HCT116 (cell line): ENCODE results near the gene SMCO1. TPM values are rescaled to one million over a fixed set of nuclear protein-coding genes. Genes with fewer than 3 reads are reported as not detected.

Experiments used
- ATAC-seq: fragments of 200-7000 bp; cut with Tn5 transposase; 2 replicates; pipeline ENCODE4 v1.9.1; 2020; ENCODE audit warnings: mild to moderate bottlenecking, moderate library complexity
- BruUV-seq: library from RNA; stranded (reverse); fragments of 400-500 nt; replicated peaks from 2 replicates; lab custom pipeline; 2021; lab: Mats Ljungman, UMichigan
- CTCF ChIA-PET: fragments of 300-600 bp; sonication (Branson Sonifier 250); formaldehyde crosslinking; loops from one replicate; lab custom pipeline; 2021; ENCODE audit warnings: antibody characterized with exemption; lab: Charles Lee
- POLR2A ChIA-PET: fragments of 300-600, 350-600 bp; sonication (Branson Sonifier 250); formaldehyde crosslinking; loops from one replicate; lab custom pipeline; 2021; ENCODE audit warnings: antibody characterized with exemption; lab: Charles Lee
- RAD21 ChIA-PET, 2 experiments: fragments of 300-600 bp; sonication (Branson Sonifier 250); formaldehyde crosslinking; loops; one replicate each; lab custom pipeline; 2023; ENCODE audit warnings: low total read pairs in 2 of 2; ENCODE audit not compliant: uncharacterized antibody in 2 of 2, unreplicated experiment in 2 of 2, low non-redundant PET in 1 of 2; lab: Charles Lee
- DNase-seq: peaks from one replicate; pipeline ENCODE4 v3.0.0-alpha.2; 2010; ENCODE audit warnings: low read depth, low spot score
- H2AFZ ChIP-seq: fragments of 200-600 bp; shearing (Covaris generic), sonication (generic); 2 replicates; pipeline ENCODE4 v1.6.1; 2017; ENCODE audit warnings: low read depth, mixed run types, mixed read lengths, antibody characterized with exemption, low read length; ENCODE audit not compliant: poor library complexity, severe bottlenecking
- H3K27ac ChIP-seq: 2 replicates; pipeline ENCODE4 v1.5.1; 2012; ENCODE audit warnings: low read depth, low read length
- H3K27me3 ChIP-seq: fragments of 200-600 bp; sonication (generic); 2 replicates; pipeline ENCODE4 v1.6.1; 2016; ENCODE audit warnings: mixed run types, low read length, mixed read lengths; ENCODE audit not compliant: insufficient read depth
- H3K36me3 ChIP-seq, 2 experiments: fragments of 200-500 bp in 1 of 2; fragments of 200-600 bp in 1 of 2; sonication (Bioruptor generic) in 1 of 2; sonication (generic) in 1 of 2; 2 replicates each; pipeline versions ENCODE4 v1.5.1 to v1.6.1; 2014 to 2016; ENCODE audit warnings: low read length in 2 of 2, inconsistent platforms in 1 of 2, mixed read lengths in 1 of 2, mixed run types in 1 of 2; ENCODE audit not compliant: insufficient read depth in 2 of 2, control insufficient read depth in 1 of 2
- H3K4me1 ChIP-seq, 2 experiments: fragments of 200-600 bp in 1 of 2; sonication (generic) in 1 of 2; 2 replicates each; pipeline versions ENCODE4 v1.5.1 to v1.6.1; 2012 to 2017; ENCODE audit warnings: low read length in 2 of 2, inconsistent platforms in 1 of 2, mild to moderate bottlenecking in 1 of 2, mixed read lengths in 1 of 2, mixed run types in 1 of 2, moderate library complexity in 1 of 2; ENCODE audit not compliant: insufficient read depth in 2 of 2, control insufficient read depth in 1 of 2
- H3K4me2 ChIP-seq: fragments of 200-600 bp; sonication (generic); 2 replicates; pipeline ENCODE4 v1.6.1; 2017; ENCODE audit warnings: mixed run types, low read length, mixed read lengths
- H3K4me3 ChIP-seq, 2 experiments: fragments of 200-600 bp in 1 of 2; sonication (generic) in 1 of 2; replicated peaks in 1 of 2; 2 replicates each; pipeline ENCODE4 v1.5.1; 2011 to 2016; ENCODE audit warnings: low read length in 2 of 2, control low read depth in 1 of 2, low read depth in 1 of 2, mild to moderate bottlenecking in 1 of 2, mixed read lengths in 1 of 2, mixed run types in 1 of 2
- H3K79me2 ChIP-seq: fragments of 200-600 bp; sonication (generic); 2 replicates; pipeline ENCODE4 v1.6.1; 2017; ENCODE audit warnings: mild to moderate bottlenecking, mixed run types, low read length, moderate library complexity, mixed read lengths; ENCODE audit not compliant: insufficient read depth
- H3K9ac ChIP-seq: fragments of 200-600 bp; sonication (generic); 2 replicates; pipeline ENCODE4 v1.6.1; 2016; ENCODE audit warnings: low read length, mixed read lengths
- H3K9me2 ChIP-seq: fragments of 200-600 bp; sonication (generic), shearing (Covaris generic); 2 replicates; pipeline ENCODE4 v1.6.1; 2017; ENCODE audit warnings: mixed run types, mild to moderate bottlenecking, moderate library complexity; ENCODE audit not compliant: insufficient read depth
- H3K9me3 ChIP-seq, 2 experiments: fragments of 200-500 bp in 1 of 2; fragments of 200-600 bp in 1 of 2; sonication (Bioruptor generic) in 1 of 2; sonication (generic) in 1 of 2; 2 replicates each; pipeline ENCODE4 v1.6.1; 2014 to 2017; ENCODE audit warnings: low read length in 2 of 2, mixed read lengths in 2 of 2, inconsistent platforms in 1 of 2, low read depth in 1 of 2, mild to moderate bottlenecking in 1 of 2, mixed run types in 1 of 2, moderate library complexity in 1 of 2; ENCODE audit not compliant: control insufficient read depth in 1 of 2, insufficient read depth in 1 of 2
- H4K20me1 ChIP-seq: fragments of 200-600 bp; sonication (generic), shearing (Covaris generic); 2 replicates; pipeline ENCODE4 v1.6.1; 2017; ENCODE audit warnings: mixed run types, mild to moderate bottlenecking, moderate library complexity; ENCODE audit not compliant: insufficient read depth
- ATF3 ChIP-seq: IDR thresholded peaks from 2 replicates; pipeline ENCODE4 v1.6.1; 2012
- CBX3 ChIP-seq: IDR thresholded peaks from 2 replicates; pipeline ENCODE4 v1.6.1; 2012; ENCODE audit warnings: low read depth
- CEBPB ChIP-seq: IDR thresholded peaks from 2 replicates; pipeline ENCODE4 v1.6.1; 2012; ENCODE audit warnings: low read depth
- CTCF ChIP-seq, 3 experiments: fragments of 200-600 bp in 1 of 3; sonication (generic) in 1 of 3; IDR thresholded peaks in 2 of 3; conservative IDR thresholded peaks in 1 of 3; 2 replicates each; pipeline ENCODE4 v1.5.1; 2012 to 2017; ENCODE audit warnings: low read depth in 2 of 3, low read length in 2 of 3, antibody characterized with exemption in 1 of 3, borderline replicate concordance in 1 of 3, control low read depth in 1 of 3, mild to moderate bottlenecking in 1 of 3, mixed read lengths in 1 of 3, mixed run types in 1 of 3, moderate library complexity in 1 of 3; ENCODE audit not compliant: insufficient read depth in 1 of 3
- EGR1 ChIP-seq: IDR thresholded peaks from 2 replicates; pipeline ENCODE4 v1.6.1; 2012; ENCODE audit warnings: low read depth
- ELF1 ChIP-seq: IDR thresholded peaks from 2 replicates; pipeline ENCODE4 v1.6.1; 2012; ENCODE audit warnings: low read depth, borderline replicate concordance
- EZH2 ChIP-seq: fragments of 200-600 bp; sonication (generic); IDR thresholded peaks from 2 replicates; pipeline ENCODE4 v1.6.1; 2017; ENCODE audit warnings: antibody characterized with exemption, mixed run types
- EZH2phosphoT487 ChIP-seq: fragments of 200-600 bp; IDR thresholded peaks from 2 replicates; pipeline ENCODE4 v1.6.1; 2018; ENCODE audit warnings: antibody characterized with exemption, borderline replicate concordance
- FOSL1 ChIP-seq: IDR thresholded peaks from 2 replicates; pipeline ENCODE4 v1.6.1; 2012; ENCODE audit warnings: low read depth
- MAX ChIP-seq: IDR thresholded peaks from 2 replicates; pipeline ENCODE4 v1.6.1; 2012
- REST ChIP-seq: IDR thresholded peaks from 2 replicates; pipeline ENCODE4 v1.6.1; 2012; ENCODE audit warnings: low read depth
- SP1 ChIP-seq: IDR thresholded peaks from 2 replicates; pipeline ENCODE4 v1.6.1; 2012; ENCODE audit warnings: low read depth
- SRF ChIP-seq: IDR thresholded peaks from 2 replicates; pipeline ENCODE4 v1.6.1; 2012; ENCODE audit warnings: low read depth
- ZFX ChIP-seq: fragments of 450-650 bp; IDR thresholded peaks from 2 replicates; pipeline ENCODE4 v1.6.1; 2017
- ZNF274 ChIP-seq: fragments of 200-500 bp; sonication (Bioruptor generic); IDR thresholded peaks from 2 replicates; pipeline ENCODE4 v1.6.1; 2014; ENCODE audit warnings: mild to moderate bottlenecking, low read depth, low read length, inconsistent platforms
- intact Hi-C: fragments of 100-400 bp; cut with micrococcal nuclease; formaldehyde crosslinking; loops from 2 replicates; pipeline ENCODE4 v1.10.0; 2022
- total RNA-seq: library from RNA; stranded (reverse); gene quantifications from one replicate; pipeline ENCODE4 v1.2.1, GENCODE V29; 2021; ENCODE audit not compliant: unreplicated experiment

Gene SMCO1
- total RNA-seq, 1 experiment from 2014 or later = not detected

GRCh38 chr3:196533260-196533681 is 18.1 kb upstream of the SMCO1 start:
- no peak for TF ChIP-seq CTCF (IDR thresholded peaks at IDR 0.05 in 2 of 3, conservative IDR thresholded peaks at IDR 0.05 in 1 of 3; ENCODE audit: borderline replicate concordance in 1 of 3, insufficient read depth in 1 of 3, low read depth in 2 of 3, low read length in 2 of 3)
- TF ChIP-seq ATF3 = no peak
- no peak for TF ChIP-seq ZNF274
- no peak for TF ChIP-seq CBX3
- no peak for TF ChIP-seq EZH2phosphoT487
- TF ChIP-seq SP1 = no peak
- no peak for TF ChIP-seq CEBPB
- no peak for TF ChIP-seq EGR1
- TF ChIP-seq SRF = no peak
- no peak for TF ChIP-seq ELF1
- TF ChIP-seq MAX = no peak
- no peak for TF ChIP-seq FOSL1
- TF ChIP-seq EZH2 = no peak
- no peak for TF ChIP-seq REST
- TF ChIP-seq ZFX = no peak
- RAD21 ChIA-PET = no interaction called here
- H3K27ac ChIP-seq = no peak overlapping the region
- ATAC-seq (no peak), DNase-seq (no peak)
- H3K4me2 ChIP-seq = no peak overlapping the region
- no peaks in the 10 kb centered on the region for H4K20me1 ChIP-seq
- H3K4me3 ChIP-seq = no peak overlapping the region
- BruUV-seq = no TSS peak
- peaks cover 5 to 16% of the 10 kb centered on the region in 2 experiments; a peak in 2 of 4 replicates for H3K4me1 ChIP-seq
- H3K9me2 ChIP-seq = no peaks in the 10 kb centered on the region
- no peaks in the 10 kb centered on the region for H3K27me3 ChIP-seq
- POLR2A ChIA-PET = no interaction called here
- H3K36me3 ChIP-seq = no peaks in the 10 kb centered on the region
- H3K9me3 ChIP-seq = no peaks in the 10 kb centered on the region
- no peaks in the 10 kb centered on the region for H3K79me2 ChIP-seq
- CTCF ChIA-PET = no interaction called here
- no peak overlapping the region for H2AFZ ChIP-seq
- H3K9ac ChIP-seq = no peak overlapping the region
- intact Hi-C loops = no loop called here
